GM18951 (cell line): ENCODE data around the gene DOK7.

Experiments
- POLR2A ChIP-seq: IDR thresholded peaks from 4 replicates; pipeline ENCODE4 v1.6.1; 2011; ENCODE audit warnings: mild to moderate bottlenecking; ENCODE audit not compliant: insufficient read length, insufficient read depth; ENCODE audit errors: extremely low read depth
- in situ Hi-C: fragments of 300-500 bp; cut with MboI; formaldehyde crosslinking; loops from one replicate; pipeline ENCODE4 v1.12.0; 2022; ENCODE audit warnings: low sequenced_read_pairs, mixed read lengths, inconsistent platforms; ENCODE audit not compliant: unreplicated experiment

The DOK7 gene

GRCh38 chr4:3442460-3442958, 20.6 kb upstream of the DOK7 start:
- in situ Hi-C loops = no loop called here
- no peak for TF ChIP-seq POLR2A

- TF ChIP-seq POLR2A = no peak
- in situ Hi-C loops = no loop called here
Observed at GRCh38 chr4:3442959-3443749, 20.0 kb upstream of the DOK7 start.

- TF ChIP-seq POLR2A = no peak
- in situ Hi-C loops = no loop called here
Observed at GRCh38 chr4:3443750-3444309, 19.3 kb upstream of the DOK7 start.

GRCh38 chr4:3444351-3445110, 18.6 kb upstream of the DOK7 start:
- no peak for TF ChIP-seq POLR2A
- in situ Hi-C loops = loop anchor here (5.0 kb wide), 1 partner anchor 97 kb away; no protein-coding TSS in a partner anchor

- TF ChIP-seq POLR2A = no peak
- in situ Hi-C loops = loop anchor here (5.0 kb wide), 1 partner anchor 98 kb away; no protein-coding TSS in a partner anchor
Observed at GRCh38 chr4:3445111-3445820, 17.8 kb upstream of the DOK7 start.

GRCh38 chr4:3445829-3446545, 17.1 kb upstream of the DOK7 start:
- no peak for TF ChIP-seq POLR2A
- in situ Hi-C loops = loop anchor here (5.0 kb wide), 1 partner anchor 99 kb away; no protein-coding TSS in a partner anchor

- no peak for TF ChIP-seq POLR2A
- in situ Hi-C loops = loop anchor here (5.0 kb wide), 1 partner anchor 99 kb away; no protein-coding TSS in a partner anchor
Observed at GRCh38 chr4:3446631-3447320, 16.3 kb upstream of the DOK7 start.

GRCh38 chr4:3447431-3448395, 15.4 kb upstream of the DOK7 start:
- TF ChIP-seq POLR2A = no peak
- in situ Hi-C loops = loop anchor here (5.0 kb wide), 1 partner anchor 100 kb away; no protein-coding TSS in a partner anchor

- no peak for TF ChIP-seq POLR2A
- in situ Hi-C loops = loop anchor here (5.0 kb wide), 1 partner anchor 102 kb away; no protein-coding TSS in a partner anchor
Observed at GRCh38 chr4:3449047-3449573, 14.0 kb upstream of the DOK7 start.
